ENCODE measurements around the gene ZCCHC7. TPM values are rescaled to one million over a fixed set of nuclear protein-coding genes. Genes with fewer than 3 reads are reported as not detected.

The ZCCHC7 gene
- total RNA-seq, 1 donor from 2014 or later, result 20.9 TPM

GRCh38 chr9:37404590-37404989, 284.2 kb downstream of the ZCCHC7 start:
- no peaks in the 10 kb centered on the region for H3K4me1 ChIP-seq
- TF ChIP-seq, protein P1, sequence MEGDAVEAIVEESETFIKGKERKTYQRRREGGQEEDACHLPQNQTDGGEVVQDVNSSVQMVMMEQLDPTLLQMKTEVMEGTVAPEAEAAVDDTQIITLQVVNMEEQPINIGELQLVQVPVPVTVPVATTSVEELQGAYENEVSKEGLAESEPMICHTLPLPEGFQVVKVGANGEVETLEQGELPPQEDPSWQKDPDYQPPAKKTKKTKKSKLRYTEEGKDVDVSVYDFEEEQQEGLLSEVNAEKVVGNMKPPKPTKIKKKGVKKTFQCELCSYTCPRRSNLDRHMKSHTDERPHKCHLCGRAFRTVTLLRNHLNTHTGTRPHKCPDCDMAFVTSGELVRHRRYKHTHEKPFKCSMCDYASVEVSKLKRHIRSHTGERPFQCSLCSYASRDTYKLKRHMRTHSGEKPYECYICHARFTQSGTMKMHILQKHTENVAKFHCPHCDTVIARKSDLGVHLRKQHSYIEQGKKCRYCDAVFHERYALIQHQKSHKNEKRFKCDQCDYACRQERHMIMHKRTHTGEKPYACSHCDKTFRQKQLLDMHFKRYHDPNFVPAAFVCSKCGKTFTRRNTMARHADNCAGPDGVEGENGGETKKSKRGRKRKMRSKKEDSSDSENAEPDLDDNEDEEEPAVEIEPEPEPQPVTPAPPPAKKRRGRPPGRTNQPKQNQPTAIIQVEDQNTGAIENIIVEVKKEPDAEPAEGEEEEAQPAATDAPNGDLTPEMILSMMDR (IDR thresholded peaks at IDR 0.05), result no peak
- H3K36me3 ChIP-seq, result no peaks in the 10 kb centered on the region
- no peaks in the 10 kb centered on the region for H3K9me3 ChIP-seq
- intact Hi-C loops (cut with DNase I), result no loop called here
- ATAC-seq (no peak), DNase-seq (no peak)
- H3K27ac ChIP-seq, result no peak overlapping the region
- H3K4me3 ChIP-seq, result no peak overlapping the region
- no peaks in the 10 kb centered on the region for H3K27me3 ChIP-seq

DNA sequence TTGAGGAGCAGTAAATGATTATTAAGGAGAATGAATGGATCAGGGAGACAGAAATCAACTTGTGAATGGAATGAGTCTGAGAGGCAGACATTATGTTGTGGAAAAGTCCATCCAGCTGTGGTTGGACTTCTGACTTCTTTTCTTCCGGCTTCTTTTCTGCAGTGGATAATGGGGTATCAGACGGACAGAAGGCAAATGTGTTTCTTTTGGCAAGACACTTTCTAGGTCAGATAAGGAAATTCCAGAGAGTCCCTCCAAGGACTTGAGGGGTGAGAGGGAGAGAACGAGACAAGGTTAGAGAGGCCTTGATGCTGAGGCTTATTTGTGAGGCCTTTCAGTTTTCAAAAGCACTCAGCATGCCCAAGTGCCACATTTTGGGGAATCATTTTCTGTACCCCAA, 285.0 kb downstream of the ZCCHC7 start:
- no peak overlapping the region for H3K4me3 ChIP-seq
- no peaks in the 10 kb centered on the region for H3K9me3 ChIP-seq
- ATAC-seq (peak; percentile 50), DNase-seq (no peak)
- no peak overlapping the region for H3K27ac ChIP-seq
- no peaks in the 10 kb centered on the region for H3K36me3 ChIP-seq
- no peaks in the 10 kb centered on the region for H3K27me3 ChIP-seq
- TF ChIP-seq, protein P1 (IDR thresholded peaks at IDR 0.05), result no peak
- no peaks in the 10 kb centered on the region for H3K4me1 ChIP-seq
- intact Hi-C loops (cut with DNase I), result no loop called here

DNA sequence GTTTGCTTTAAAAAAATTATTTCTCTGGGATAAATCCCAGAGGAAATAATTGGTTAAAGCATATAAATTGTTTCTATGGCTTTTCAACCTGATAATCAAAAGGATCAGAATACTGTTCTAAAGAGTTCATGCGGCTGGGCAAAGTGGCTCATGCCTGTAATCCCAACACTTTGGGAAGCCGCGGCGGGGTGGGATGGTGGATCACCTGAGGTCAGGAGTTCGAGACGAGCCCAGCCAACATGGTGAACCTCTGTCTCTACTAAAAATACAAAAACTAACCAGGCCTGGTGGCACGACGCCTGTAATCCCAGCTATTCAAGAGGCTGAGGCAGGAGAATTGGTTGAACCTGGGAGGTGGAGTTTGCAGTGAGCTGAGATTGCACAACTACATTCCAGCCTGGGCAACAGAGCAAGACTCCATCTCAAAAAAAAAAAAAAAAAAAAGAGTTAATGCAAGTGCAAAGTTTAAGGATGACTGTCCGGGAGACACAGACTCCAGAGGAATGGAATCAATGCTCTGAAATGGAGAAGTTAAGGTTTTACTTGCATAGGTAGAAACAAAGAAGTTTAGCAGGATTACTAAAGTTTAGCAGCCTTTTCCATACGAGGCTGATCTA, 285.5 kb downstream of the ZCCHC7 start:
- Histone ChIP-seq H3K36me3 (no peaks in the 10 kb centered on the region), H3K27me3 (no peaks in the 10 kb centered on the region), H3K27ac (no peak overlapping the region), H3K4me3 (no peak overlapping the region), H3K9me3 (no peaks in the 10 kb centered on the region), H3K4me1 (no peaks in the 10 kb centered on the region)
- ATAC-seq (no peak), DNase-seq (no peak)
- intact Hi-C loops (cut with DNase I), result no loop called here
- TF ChIP-seq, protein P1 (IDR thresholded peaks at IDR 0.05), result no peak

GRCh38 chr9:37406603-37407401, 286.4 kb downstream of the ZCCHC7 start:
- no peak overlapping the region for H3K4me3 ChIP-seq
- no peaks in the 10 kb centered on the region for H3K4me1 ChIP-seq
- no peaks in the 10 kb centered on the region for H3K9me3 ChIP-seq
- intact Hi-C loops (cut with DNase I), result no loop called here
- H3K27ac ChIP-seq, result no peak overlapping the region
- no peak for ATAC-seq
- H3K27me3 ChIP-seq, result no peaks in the 10 kb centered on the region
- TF ChIP-seq, protein P1 (IDR thresholded peaks at IDR 0.05), result no peak
- DNase-seq, result no peak
- no peaks in the 10 kb centered on the region for H3K36me3 ChIP-seq

DNA sequence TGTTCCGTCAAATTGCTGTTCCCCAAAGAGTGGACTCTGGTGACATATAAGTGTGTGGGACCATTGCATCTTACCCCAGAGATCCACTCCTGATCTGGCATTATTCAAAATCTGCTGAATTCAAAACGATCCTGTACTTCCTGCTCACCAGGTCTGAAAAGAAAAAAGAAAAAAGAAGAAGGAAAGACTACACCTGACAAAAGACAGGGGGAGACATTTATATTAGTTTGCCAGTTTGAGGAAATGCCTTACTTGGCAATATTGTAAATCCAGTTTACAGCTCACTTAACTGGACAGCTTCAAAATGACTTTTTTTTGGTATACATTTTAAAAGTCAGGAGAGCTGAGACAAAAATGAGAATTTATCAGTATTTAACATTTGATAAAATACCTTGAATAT, 287.1 kb downstream of the ZCCHC7 start:
- Histone ChIP-seq H3K27me3 (no peaks in the 10 kb centered on the region), H3K36me3 (no peaks in the 10 kb centered on the region), H3K9me3 (no peaks in the 10 kb centered on the region), H3K27ac (no peak overlapping the region), H3K4me3 (no peak overlapping the region), H3K4me1 (no peaks in the 10 kb centered on the region)
- intact Hi-C loops (cut with DNase I), result no loop called here
- TF ChIP-seq, protein P1 (IDR thresholded peaks at IDR 0.05), result no peak
- DNase-seq, result no peak
- ATAC-seq, result no peak

Other genes with a start within 250 kb of the ZCCHC7 start
- gene PAX5, start 86.3 kb upstream of the ZCCHC7 start, total RNA-seq, result 0.23 TPM